Measurements from ENCODE around the gene SGPL1.

GRCh38 chr10:70773461-70773860 lies 42.3 kb upstream of the SGPL1 start:
- no peak for TF ChIP-seq POLR2A (IDR thresholded peaks at IDR 0.05; ENCODE audit: low read length)
- TF ChIP-seq GATA1 (IDR thresholded peaks at IDR 0.05; ENCODE audit: low read depth, low read length) = no peak
